B cell (primary cell): ENCODE data around the gene MBTPS1. TPM values are rescaled to one million over a fixed set of nuclear protein-coding genes. Genes with fewer than 3 reads are reported as not detected.

Experiments used
- ATAC-seq: fragments of 200-7000 bp; cut with Tn5 transposase; one replicate; pipeline ENCODE4 v1.10.0; 2021; ENCODE audit warnings: low read depth, mild to moderate bottlenecking, moderate number of reproducible peaks, moderate library complexity
- CTCF ChIA-PET: fragments of 350-600 bp; sonication (Branson Sonifier 250); formaldehyde crosslinking; loops from one replicate; lab custom pipeline; 2021; ENCODE audit warnings: antibody characterized with exemption, inconsistent platforms; lab: Charles Lee
- POLR2A ChIA-PET: fragments of 350-600 bp; sonication (Branson Sonifier 250); formaldehyde crosslinking; loops from one replicate; lab custom pipeline; 2021; ENCODE audit warnings: antibody characterized with exemption; lab: Charles Lee
- DNase-seq: peaks from one replicate; pipeline ENCODE4 v3.0.0; 2013
- H2AFZ ChIP-seq: 2 replicates; pipeline ENCODE4 v1.6.1; 2012; ENCODE audit warnings: mild to moderate bottlenecking, low read depth, low read length; ENCODE audit not compliant: insufficient read depth, poor library complexity, severe bottlenecking
- H3K27ac ChIP-seq, 2 donors: 1 replicate in 1 of 2; 2 replicates in 1 of 2; pipeline ENCODE4 v1.5.1; 2012 to 2013; ENCODE audit warnings: low read length in 2 of 2, mild to moderate bottlenecking in 2 of 2, moderate library complexity in 1 of 2
- H3K27me3 ChIP-seq, 4 experiments: fragments of 200-600 bp in 1 of 4; sonication (generic) in 1 of 4; replicated peaks in 1 of 4; 1 replicate in 2 of 4; 2 replicates in 2 of 4; pipeline versions ENCODE4 v1.6.1 to v1.7.0; 2013 to 2016; ENCODE audit warnings: low read length in 3 of 4, mild to moderate bottlenecking in 2 of 4, mixed read lengths in 1 of 4, moderate library complexity in 1 of 4; ENCODE audit not compliant: insufficient read depth in 4 of 4, control insufficient read depth in 3 of 4; ENCODE audit errors: control extremely low read depth in 1 of 4
- H3K36me3 ChIP-seq, 2 experiments: replicated peaks in 1 of 2; 1 replicate in 1 of 2; 2 replicates in 1 of 2; pipeline versions ENCODE4 v1.6.1 to v1.7.1; 2013; ENCODE audit warnings: low read length in 1 of 2; ENCODE audit not compliant: insufficient read depth in 2 of 2, control insufficient read depth in 1 of 2; ENCODE audit errors: control extremely low read depth in 1 of 2, extremely low read depth in 1 of 2
- H3K4me1 ChIP-seq, 2 donors: fragments of 200-600 bp in 1 of 2; sonication (generic) in 1 of 2; 1 replicate in 1 of 2; 2 replicates in 1 of 2; pipeline versions ENCODE4 v1.5.1 to v1.6.1; 2013 to 2017; ENCODE audit warnings: low read length in 2 of 2; ENCODE audit not compliant: control insufficient read depth in 2 of 2, insufficient read depth in 2 of 2
- H3K4me2 ChIP-seq: replicated peaks from 2 replicates; pipeline ENCODE3; 2012; ENCODE audit warnings: mild to moderate bottlenecking, low read depth, low read length; ENCODE audit not compliant: poor library complexity, severe bottlenecking
- H3K4me3 ChIP-seq, 5 experiments: fragments of 200-600 bp in 1 of 5; sonication (generic) in 1 of 5; 1 replicate in 3 of 5; 2 replicates in 2 of 5; pipeline versions ENCODE4 v1.5.1 to v1.7.0; 2011 to 2016; ENCODE audit warnings: low read length in 4 of 5, mild to moderate bottlenecking in 4 of 5, low read depth in 2 of 5, control low read depth in 1 of 5, moderate library complexity in 1 of 5; ENCODE audit not compliant: insufficient read depth in 1 of 5; ENCODE audit errors: control extremely low read depth in 1 of 5, extremely low read depth in 1 of 5
- H3K79me2 ChIP-seq: fragments of 200-600 bp; sonication (generic); one replicate; pipeline ENCODE4 v1.6.0; 2016; ENCODE audit warnings: low read length; ENCODE audit not compliant: control insufficient read depth, insufficient read depth
- H3K9ac ChIP-seq: fragments of 200-600 bp; sonication (generic); 2 replicates; pipeline ENCODE4 v1.6.1; 2017; ENCODE audit warnings: mild to moderate bottlenecking, low read length, moderate library complexity
- H3K9me3 ChIP-seq, 3 donors: one replicate each; pipeline versions ENCODE4 v1.6.1 to v1.7.1; 2013; ENCODE audit warnings: low read length in 2 of 3; ENCODE audit not compliant: control insufficient read depth in 2 of 3, insufficient read depth in 1 of 3; ENCODE audit errors: control extremely low read depth in 1 of 3
- H4K20me1 ChIP-seq: 2 replicates; pipeline ENCODE4 v1.6.0; 2012; ENCODE audit warnings: mild to moderate bottlenecking, low read length; ENCODE audit not compliant: insufficient read depth, control insufficient read depth, poor library complexity, severe bottlenecking
- H3K27ac Mint-ChIP-seq: one replicate; pipeline ENCODE4 v1.8.0; 2021; ENCODE audit warnings: mixed read lengths
- H3K27me3 Mint-ChIP-seq: one replicate; pipeline ENCODE4 v1.8.0; 2021; ENCODE audit warnings: mixed read lengths
- H3K4me1 Mint-ChIP-seq: one replicate; pipeline ENCODE4 v1.8.0; 2021; ENCODE audit warnings: mixed read lengths
- H3K4me3 Mint-ChIP-seq: one replicate; pipeline ENCODE4 v1.8.0; 2021; ENCODE audit warnings: mixed read lengths
- H3K9me3 Mint-ChIP-seq: one replicate; pipeline ENCODE4 v1.8.0; 2022; ENCODE audit warnings: mixed read lengths; ENCODE audit not compliant: insufficient read depth
- CTCF ChIP-seq: fragments of 200-600 bp; IDR thresholded peaks from one replicate; pipeline ENCODE4 v1.8.0; 2022; ENCODE audit warnings: antibody characterized with exemption, mild to moderate bottlenecking
- EZH2 ChIP-seq: IDR thresholded peaks from 2 replicates; pipeline ENCODE4 v1.6.1; 2012; ENCODE audit warnings: borderline replicate concordance, low read depth, mild to moderate bottlenecking, moderate library complexity, low read length; ENCODE audit not compliant: insufficient read depth, poor library complexity, severe bottlenecking
- WGBS: methylation state at CpG from one replicate; pipeline ENCODE4 v1.1.5; 2013; ENCODE audit warnings: missing lambda C conversion rate; ENCODE audit not compliant: insufficient coverage; 5-methylcytosine and 5-hydroxymethylcytosine counted together
- intact Hi-C: fragments of 100-400 bp; cut with micrococcal nuclease; formaldehyde crosslinking; loops from one replicate; pipeline ENCODE4 v1.10.0; 2022
- polyA plus RNA-seq: library from polyadenylated mRNA; depleted of rRNA; stranded (reverse); fragments of >200 nt; gene quantifications from 2 replicates; pipeline ENCODE4 v1.2.3, GENCODE V29; 2012
- total RNA-seq, 2 donors: library from RNA; stranded (reverse); fragments of 120-200 nt in 1 of 2; gene quantifications; 1 replicate in 1 of 2; 2 replicates in 1 of 2; pipeline versions ENCODE4 v1.2.3 to v1.2.4, GENCODE V29; 2013 to 2022

Gene MBTPS1
- total and polyA plus RNA-seq, 2 donors (not counting 1 experiment from before 2014, with no cell fraction given): 85.9 to 120 TPM

GRCh38 chr16:84016477-84016876 lies 100.3 kb downstream of the MBTPS1 start:
- H4K20me1 ChIP-seq: no peaks in the 10 kb centered on the region
- TF ChIP-seq CTCF: no peak
- no peak for TF ChIP-seq EZH2
- POLR2A ChIA-PET: no interaction called here
- H3K36me3 ChIP-seq: no peaks in the 10 kb centered on the region
- CTCF ChIA-PET: no interaction called here
- Mint-ChIP-seq H3K9me3 (peaks cover 8% of the 10 kb centered on the region), H3K4me1 (peaks cover 3% of the 10 kb centered on the region), H3K27ac (no peak overlapping the region), H3K4me3 (no peak overlapping the region), H3K27me3 (no peaks in the 10 kb centered on the region)
- intact Hi-C loops: no loop called here
- H3K4me3 ChIP-seq: no peak overlapping the region
- H3K4me1 ChIP-seq: peaks cover 3 to 7% of the 10 kb centered on the region in 2 donors
- H3K4me2 ChIP-seq: no peak overlapping the region
- no peaks in the 10 kb centered on the region for H3K79me2 ChIP-seq
- DNase-seq (no peak), ATAC-seq (no peak)
- no peak overlapping the region for H3K27ac ChIP-seq
- H3K9me3 ChIP-seq: peaks cover 0 to 57% (median 5%) of the 10 kb centered on the region in 3 donors
- no peak overlapping the region for H2AFZ ChIP-seq
- H3K27me3 ChIP-seq: no peaks in the 10 kb centered on the region
- WGBS: 91% methylated on average over 12 of the region's 12 CpGs
- H3K9ac ChIP-seq: no peak overlapping the region

- WGBS: 90% methylated on average over 10 of the region's 12 CpGs
- CTCF ChIA-PET: no interaction called here
These were observed 101.3 kb downstream of the MBTPS1 start for GRCh38 chr16:84015399-84015798.

More at GRCh38 chr16:84015399-84015798, 101.3 kb downstream of the MBTPS1 start:
- Histone ChIP-seq H3K4me3 (no peak overlapping the region), H4K20me1 (no peaks in the 10 kb centered on the region), H3K36me3 (no peaks in the 10 kb centered on the region), H3K27ac (no peak overlapping the region), H2AFZ (no peak overlapping the region), H3K79me2 (no peaks in the 10 kb centered on the region), H3K9me3 (peaks cover 0 to 46% (median 0%) of the 10 kb centered on the region in 3 donors), H3K27me3 (no peaks in the 10 kb centered on the region), H3K4me1 (peaks cover 3 to 7% of the 10 kb centered on the region in 2 donors), H3K4me2 (no peak overlapping the region), H3K9ac (no peak overlapping the region)
- Mint-ChIP-seq H3K27me3 (peaks cover 3% of the 10 kb centered on the region), H3K27ac (no peak overlapping the region), H3K4me1 (peaks cover 3% of the 10 kb centered on the region), H3K9me3 (peaks cover 6% of the 10 kb centered on the region), H3K4me3 (no peak overlapping the region)
- TF ChIP-seq CTCF: no peak
- no peak for TF ChIP-seq EZH2
- intact Hi-C loops: no loop called here
- POLR2A ChIA-PET: no interaction called here
- ATAC-seq: no peak
- no peak for DNase-seq
